Measurements from ENCODE around the gene CDKN2B. TPM values are rescaled to one million over a fixed set of nuclear protein-coding genes. Genes with fewer than 3 reads are reported as not detected.
A peak's percentile ranks its signal among the peaks of the same experiment; 100 is the strongest.
"Not testable (repeated sequence)": the region's sequence is repeated elsewhere in the genome, so short reads cannot be mapped to it uniquely, and the experiment has no call there.

The CDKN2B gene
- total RNA-seq, 1 donor from 2014 or later, result 5.1 TPM

- DNase-seq (ENCODE audit: low read depth in 2 of 2), result no peak
Observed at GRCh38 chr9:21969011-21969940, 39.8 kb downstream of the CDKN2B start.

DNA sequence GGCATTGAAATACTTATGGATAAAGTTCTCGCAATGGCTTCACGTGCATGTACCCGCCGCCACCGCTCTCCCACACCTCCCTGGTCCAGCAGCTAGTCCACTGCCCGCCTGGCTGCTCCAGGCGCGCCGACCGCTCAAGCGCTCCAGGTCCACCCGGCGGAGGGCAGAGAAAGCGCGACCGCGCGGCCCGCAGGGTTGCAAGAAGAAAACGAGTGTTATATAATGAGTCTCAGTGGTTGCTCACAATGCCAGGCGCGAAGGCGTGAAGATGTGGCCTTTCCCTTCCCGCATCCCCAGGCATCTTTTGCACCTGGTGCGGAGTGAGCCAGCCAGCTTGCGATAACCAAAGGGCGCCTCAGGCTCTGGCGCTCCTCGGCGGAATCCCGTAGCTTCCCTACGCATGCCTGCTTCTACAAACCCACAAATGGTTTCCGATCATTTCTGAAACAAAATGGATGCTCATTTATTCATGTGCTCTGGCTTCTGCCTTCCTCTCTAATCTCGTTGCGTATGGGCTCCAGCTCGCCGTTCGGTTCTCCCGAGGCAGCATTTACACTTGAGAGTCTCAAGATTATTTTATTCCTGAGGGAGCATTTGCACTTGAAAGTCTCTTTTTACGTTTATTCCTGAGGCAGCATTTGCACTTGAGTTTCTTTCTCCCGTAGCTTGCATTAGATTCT is 40.6 kb downstream of the CDKN2B start:
- DNase-seq (ENCODE audit: low read depth in 2 of 2), result peak in 1 of 2 donors; percentile 55

GRCh38 chr9:21967702-21968101 is 41.4 kb downstream of the CDKN2B start:
- DNase-seq (ENCODE audit: low read depth in 2 of 2), result no peak

DNA sequence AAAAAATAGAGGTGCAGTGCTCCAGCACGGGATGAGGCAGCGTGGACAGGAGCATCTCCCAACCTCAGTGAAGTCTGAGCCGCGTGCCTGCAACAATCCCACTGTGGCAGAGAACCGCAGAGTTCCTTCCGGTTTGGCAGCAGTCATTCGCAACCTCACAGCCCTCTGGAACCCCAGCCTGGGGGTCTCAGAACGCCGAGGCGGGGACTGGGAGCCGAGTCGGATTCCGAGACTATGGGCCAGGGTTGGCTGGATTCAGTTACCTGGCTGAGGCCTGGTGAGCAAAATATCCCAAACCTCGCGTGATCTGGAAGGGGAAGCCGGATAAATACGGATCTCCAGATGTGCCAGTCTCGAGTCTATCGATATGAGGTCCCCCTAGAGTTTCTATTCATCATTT is 41.9 kb downstream of the CDKN2B start:
- DNase-seq (ENCODE audit: low read depth in 2 of 2), result no peak

GRCh38 chr9:21966140-21966851 is 42.8 kb downstream of the CDKN2B start:
- no peak for DNase-seq (ENCODE audit: low read depth in 2 of 2)

DNA sequence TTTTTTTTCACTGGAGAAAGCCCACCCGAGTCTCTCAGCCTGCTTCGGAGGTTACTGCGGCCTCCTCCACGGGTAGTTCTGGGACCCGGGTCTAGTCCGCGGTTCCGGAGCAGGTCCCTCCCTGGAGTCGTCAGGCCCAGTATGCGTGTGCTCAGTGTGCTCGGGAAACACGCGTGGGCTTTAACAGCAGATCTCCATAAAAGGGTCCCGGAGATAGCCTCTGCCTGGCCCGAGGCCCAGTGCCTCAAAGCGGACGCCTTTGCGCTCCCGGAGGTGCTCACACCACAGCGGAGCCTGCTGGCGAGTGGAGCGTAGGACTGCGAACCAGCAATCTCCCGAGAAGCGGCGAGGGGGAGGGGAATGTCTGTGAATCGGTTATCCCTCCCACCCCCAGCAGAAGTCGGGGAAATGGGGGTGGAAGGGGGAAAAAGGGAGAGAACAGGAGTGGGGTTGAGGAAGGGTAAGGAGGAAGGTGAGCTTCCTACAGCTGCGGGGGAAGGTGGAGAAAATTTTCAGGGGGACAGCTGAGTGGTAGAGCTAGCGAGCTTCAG is 43.6 kb downstream of the CDKN2B start:
- DNase-seq (ENCODE audit: low read depth in 2 of 2), result peak; percentile 54 to 83

DNA sequence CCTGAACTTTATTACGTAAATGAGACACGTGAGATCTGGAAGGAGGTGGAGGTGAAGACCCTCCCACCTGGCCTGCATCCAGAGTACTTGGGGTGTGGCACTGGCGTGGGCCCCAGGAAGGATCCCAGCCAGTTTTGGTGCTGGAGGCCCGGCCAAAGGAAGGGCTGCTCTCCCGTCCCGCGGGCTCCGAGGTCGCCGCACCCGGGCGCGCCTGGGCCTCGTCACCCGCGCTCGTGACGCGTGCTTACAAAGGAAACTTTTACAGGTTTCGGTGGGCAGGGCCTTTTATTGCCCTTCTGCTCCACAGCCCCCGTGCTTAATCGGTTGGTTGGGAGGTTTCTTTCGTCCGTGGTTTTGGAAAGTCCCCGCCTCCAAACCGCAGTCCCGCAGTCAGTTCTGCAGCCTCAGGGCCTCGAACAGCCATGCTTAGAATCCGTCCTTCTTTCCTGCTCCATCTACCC is 44.1 kb downstream of the CDKN2B start:
- peak; percentile 40 to 54 for DNase-seq (ENCODE audit: low read depth in 2 of 2)

- no peak for DNase-seq (ENCODE audit: low read depth in 2 of 2)
Observed at GRCh38 chr9:21961569-21961968, 47.5 kb downstream of the CDKN2B start.

GRCh38 chr9:21959268-21959667 is 49.8 kb downstream of the CDKN2B start:
- not testable (repeated sequence) for DNase-seq (ENCODE audit: low read depth in 2 of 2)

DNA sequence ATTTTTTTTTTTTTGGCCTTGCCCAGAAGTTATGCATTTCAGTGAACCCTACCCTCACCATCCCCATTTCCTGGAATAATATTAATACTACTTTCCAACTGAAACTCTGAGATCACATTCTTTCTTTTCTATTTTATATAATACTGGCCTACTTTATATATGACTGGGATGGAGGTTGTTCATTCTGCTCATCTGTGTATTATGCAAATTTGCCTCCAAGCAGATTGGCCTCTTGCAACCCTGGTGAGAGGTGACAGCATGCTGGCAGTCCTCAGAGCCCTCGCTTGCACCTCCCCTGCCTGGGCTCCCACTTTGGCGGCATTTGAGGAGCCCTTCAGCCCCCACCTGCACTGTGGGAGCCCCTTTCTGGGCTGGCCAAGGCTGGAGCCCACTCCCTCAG is 50.3 kb downstream of the CDKN2B start:
- no peak for DNase-seq (ENCODE audit: low read depth in 2 of 2)

Other genes starting within 250 kb of the CDKN2B start
- 14.8 and 16.7 TPM in 2 replicates for gene MTAP, start 206.7 kb downstream of the CDKN2B start, total RNA-seq
- 4.2 and 6.3 TPM in 2 replicates for gene CDKN2A, start 14.9 kb downstream of the CDKN2B start, total RNA-seq
- 0.76 and 1.4 TPM in 2 replicates for gene CDKN2B-AS1, start 14.5 kb downstream of the CDKN2B start, total RNA-seq